SH-SY5Y (cell line): ENCODE data around the gene SLC18A3.

Experiments
- GATA2 ChIP-seq: IDR thresholded peaks from 2 replicates; pipeline ENCODE4 v1.6.1; 2011; ENCODE audit warnings: mild to moderate bottlenecking, low read depth, low read length
- GATA3 ChIP-seq: IDR thresholded peaks from 2 replicates; pipeline ENCODE4 v1.6.1; 2011; ENCODE audit warnings: low read depth, mild to moderate bottlenecking, low read length, moderate library complexity

DNA sequence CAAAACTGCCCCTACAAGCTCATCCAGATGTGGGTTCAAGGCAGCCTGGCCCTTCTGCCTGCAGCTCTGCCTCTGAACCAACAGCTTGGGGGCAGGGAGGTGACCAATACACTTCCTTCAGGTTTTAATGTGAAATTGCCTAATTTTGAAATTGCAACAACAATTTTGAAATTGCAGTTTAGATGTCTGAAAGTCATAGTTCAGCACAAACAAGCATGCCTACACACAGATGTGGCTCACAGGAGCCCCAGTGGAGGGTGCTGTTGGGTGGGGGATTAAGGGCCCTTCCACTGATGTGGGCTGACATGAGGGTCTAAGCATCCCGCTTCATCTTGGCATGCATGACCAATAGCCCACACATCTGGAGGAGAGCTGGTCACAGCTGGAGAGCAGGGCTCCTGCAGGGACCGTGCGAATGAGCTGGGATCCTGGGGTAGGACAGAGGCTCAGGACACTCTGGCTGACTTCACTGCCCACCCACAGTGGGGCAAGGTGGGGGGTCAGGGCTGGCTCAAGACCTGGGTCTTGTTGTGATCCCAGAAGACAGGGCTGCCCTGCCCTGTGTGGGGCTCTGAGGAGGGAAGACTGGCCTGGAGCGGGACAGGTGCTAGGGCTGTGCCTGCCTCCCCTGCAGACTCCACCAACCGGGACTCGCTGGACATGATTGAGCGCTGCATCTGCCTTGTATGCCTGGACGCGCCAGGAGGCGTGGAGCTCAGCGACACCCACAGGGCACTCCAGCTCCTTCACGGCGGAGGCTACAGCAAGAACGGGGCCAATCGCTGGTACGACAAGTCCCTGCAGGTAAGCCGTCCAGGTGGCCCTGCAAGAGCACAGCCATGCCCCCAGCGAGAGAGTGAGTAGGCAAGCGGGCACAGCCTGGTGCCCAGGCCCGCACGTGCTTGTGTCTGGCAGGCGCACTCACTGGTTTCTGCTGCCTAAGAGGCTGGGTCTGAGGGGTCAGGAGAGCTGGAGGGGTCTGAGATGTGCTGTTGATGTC, 36.1 kb downstream of the SLC18A3 start:
- TF ChIP-seq GATA2 (no peak), GATA3 (no peak)
